H9 (cell line): ENCODE results near the gene AGK. TPM values are rescaled to one million over a fixed set of nuclear protein-coding genes. Genes with fewer than 3 reads are reported as not detected.

Experiments
- DNase-seq: peaks from one replicate; pipeline ENCODE4 v3.0.0-alpha.2; 2017
- H2AFZ ChIP-seq: one replicate; pipeline ENCODE4 v1.6.1; 2013; ENCODE audit warnings: mild to moderate bottlenecking, low read length, control low read depth, moderate library complexity
- H2AK5ac ChIP-seq: 2 replicates; pipeline ENCODE4 v1.6.1; 2013; ENCODE audit warnings: low read length, control low read depth, mixed read lengths; ENCODE audit not compliant: insufficient read length
- H2BK120ac ChIP-seq: one replicate; pipeline ENCODE4 v1.6.1; 2013; ENCODE audit warnings: low read depth, mild to moderate bottlenecking, low read length, control low read depth, inconsistent platforms; ENCODE audit not compliant: poor library complexity, severe bottlenecking
- H2BK12ac ChIP-seq: 2 replicates; pipeline ENCODE4 v1.6.1; 2013; ENCODE audit warnings: low read length, control low read depth, mixed read lengths, low read depth; ENCODE audit not compliant: insufficient read length
- H2BK15ac ChIP-seq: 2 replicates; pipeline ENCODE4 v1.6.1; 2013; ENCODE audit warnings: low read depth, low read length, control low read depth
- H2BK20ac ChIP-seq: one replicate; pipeline ENCODE4 v1.6.1; 2013; ENCODE audit warnings: low read depth, mild to moderate bottlenecking, low read length, control low read depth, inconsistent platforms; ENCODE audit not compliant: poor library complexity, severe bottlenecking
- H2BK5ac ChIP-seq: 2 replicates; pipeline ENCODE4 v1.6.1; 2013; ENCODE audit warnings: low read length, control low read depth, mixed read lengths; ENCODE audit not compliant: insufficient read length
- H3K14ac ChIP-seq: 2 replicates; pipeline ENCODE4 v1.6.1; 2013; ENCODE audit warnings: low read length, control low read depth; ENCODE audit not compliant: insufficient read depth
- H3K18ac ChIP-seq: 2 replicates; pipeline ENCODE4 v1.6.1; 2013; ENCODE audit warnings: low read depth, mild to moderate bottlenecking, mixed read lengths, low read length, control low read depth; ENCODE audit not compliant: insufficient read length
- H3K23ac ChIP-seq: 2 replicates; pipeline ENCODE4 v1.6.1; 2013; ENCODE audit warnings: low read length, control low read depth, mixed read lengths, low read depth; ENCODE audit not compliant: insufficient read length
- H3K23me2 ChIP-seq: 2 replicates; pipeline ENCODE4 v1.6.1; 2013; ENCODE audit warnings: low read depth, mild to moderate bottlenecking, mixed read lengths, low read length, control low read depth; ENCODE audit not compliant: insufficient read length, poor library complexity, severe bottlenecking
- H3K27ac ChIP-seq: 2 replicates; pipeline ENCODE4 v1.5.1; 2013; ENCODE audit warnings: low read length, control low read depth, mixed read lengths, low read depth; ENCODE audit not compliant: insufficient read length
- H3K27me3 ChIP-seq: 2 replicates; pipeline ENCODE4 v1.6.1; 2013; ENCODE audit warnings: low read length, control low read depth, inconsistent platforms; ENCODE audit not compliant: insufficient read depth
- H3K4ac ChIP-seq: 2 replicates; pipeline ENCODE4 v1.6.1; 2013; ENCODE audit warnings: low read depth, mild to moderate bottlenecking, control low read depth, inconsistent platforms, low read length, moderate library complexity
- H3K4me1 ChIP-seq: 2 replicates; pipeline ENCODE4 v1.6.1; 2013; ENCODE audit warnings: low read length, control low read depth, inconsistent platforms; ENCODE audit not compliant: insufficient read depth
- H3K4me2 ChIP-seq: 2 replicates; pipeline ENCODE4 v1.6.1; 2013; ENCODE audit warnings: low read length, control low read depth, mixed read lengths; ENCODE audit not compliant: insufficient read length, insufficient read depth
- H3K56ac ChIP-seq: 2 replicates; pipeline ENCODE4 v1.6.1; 2013; ENCODE audit warnings: low read depth, mild to moderate bottlenecking, mixed read lengths, low read length, control low read depth; ENCODE audit not compliant: insufficient read length
- H3K79me1 ChIP-seq: 2 replicates; pipeline ENCODE4 v1.6.1; 2013; ENCODE audit warnings: low read depth, mild to moderate bottlenecking, moderate library complexity, low read length, control low read depth, inconsistent platforms; ENCODE audit not compliant: insufficient read depth, poor library complexity, severe bottlenecking
- H3K79me2 ChIP-seq: 2 replicates; pipeline ENCODE4 v1.6.1; 2013; ENCODE audit warnings: low read length, control low read depth, inconsistent platforms; ENCODE audit not compliant: insufficient read depth
- H3K9ac ChIP-seq: 2 replicates; pipeline ENCODE4 v1.6.1; 2013; ENCODE audit warnings: low read length, control low read depth, mixed read lengths; ENCODE audit not compliant: insufficient read length; ENCODE audit errors: extremely low read depth
- H3K9me3 ChIP-seq: one replicate; pipeline ENCODE4 v1.6.1; 2013; ENCODE audit warnings: low read depth, low read length, inconsistent platforms; ENCODE audit not compliant: control insufficient read depth
- H3T11ph ChIP-seq: one replicate; pipeline ENCODE4 v1.6.1; 2013; ENCODE audit warnings: mild to moderate bottlenecking, low read length, control low read depth, inconsistent platforms
- H4K20me1 ChIP-seq: one replicate; pipeline ENCODE4 v1.6.1; 2013; ENCODE audit not compliant: control insufficient read depth, insufficient read length, insufficient read depth
- H4K5ac ChIP-seq: 2 replicates; pipeline ENCODE4 v1.6.1; 2013; ENCODE audit warnings: low read depth, mild to moderate bottlenecking, mixed read lengths, low read length, control low read depth; ENCODE audit not compliant: insufficient read length
- H4K8ac ChIP-seq: replicated peaks from 2 replicates; pipeline ENCODE4 v1.6.1; 2013; ENCODE audit warnings: low read length, control low read depth, mixed read lengths, low read depth; ENCODE audit not compliant: insufficient read length
- H4K91ac ChIP-seq: 2 replicates; pipeline ENCODE4 v1.6.1; 2013; ENCODE audit warnings: low read depth, mild to moderate bottlenecking, moderate library complexity, mixed read lengths, low read length, control low read depth; ENCODE audit not compliant: insufficient read length
- H3K27ac Mint-ChIP-seq, 3 experiments: 2 replicates in 2 of 3; 3 replicates in 1 of 3; pipeline ENCODE4 v1.8.0; 2020 to 2021; ENCODE audit warnings: mixed read lengths in 3 of 3, mild to moderate bottlenecking in 1 of 3, moderate library complexity in 1 of 3
- H3K27me3 Mint-ChIP-seq: 2 replicates; pipeline ENCODE4 v1.8.0; 2021; ENCODE audit warnings: low read depth, mild to moderate bottlenecking, moderate library complexity, mixed read lengths
- H3K36me3 Mint-ChIP-seq, 3 experiments: 2 replicates in 2 of 3; 3 replicates in 1 of 3; pipeline ENCODE4 v1.8.0; 2020 to 2021; ENCODE audit warnings: low read depth in 3 of 3, mixed read lengths in 3 of 3; ENCODE audit not compliant: insufficient read depth in 1 of 3
- H3K4me1 Mint-ChIP-seq, 2 experiments: 2 replicates each; pipeline ENCODE4 v1.8.0; 2020; ENCODE audit warnings: mixed read lengths in 2 of 2
- H3K4me3 Mint-ChIP-seq, 2 experiments: 2 replicates in 1 of 2; 3 replicates in 1 of 2; pipeline ENCODE4 v1.8.0; 2020 to 2021; ENCODE audit warnings: mild to moderate bottlenecking in 2 of 2, mixed read lengths in 2 of 2, moderate library complexity in 1 of 2
- H3K9me3 Mint-ChIP-seq, 2 experiments: 2 replicates in 1 of 2; 3 replicates in 1 of 2; pipeline ENCODE4 v1.8.0; 2020; ENCODE audit warnings: mild to moderate bottlenecking in 2 of 2, mixed read lengths in 2 of 2, moderate library complexity in 1 of 2
- WGBS: extraction: QIAGEN DNeasy Blood & Tissue Kit; methylation state at CpG from one replicate; pipeline ENCODE4 v1.1.7; 2013; ENCODE audit warnings: missing lambda C conversion rate, low lambda C conversion rate, mixed read lengths; ENCODE audit not compliant: insufficient read length; ENCODE audit errors: extremely low coverage; 5-methylcytosine and 5-hydroxymethylcytosine counted together
- total RNA-seq: library from RNA; stranded (reverse); gene quantifications from 2 replicates; pipeline ENCODE4 v1.2.1, GENCODE V29; 2021
- TF ChIP-seq, protein P1 (sequence below): fragments of 200-600 bp; sonication (generic); conservative IDR thresholded peaks from 3 replicates; pipeline ENCODE4 v1.8.0; 2021; ENCODE audit warnings: antibody characterized with exemption, mild to moderate bottlenecking

The AGK gene
- total RNA-seq, 1 experiment from 2014 or later = 35.1 TPM

DNA sequence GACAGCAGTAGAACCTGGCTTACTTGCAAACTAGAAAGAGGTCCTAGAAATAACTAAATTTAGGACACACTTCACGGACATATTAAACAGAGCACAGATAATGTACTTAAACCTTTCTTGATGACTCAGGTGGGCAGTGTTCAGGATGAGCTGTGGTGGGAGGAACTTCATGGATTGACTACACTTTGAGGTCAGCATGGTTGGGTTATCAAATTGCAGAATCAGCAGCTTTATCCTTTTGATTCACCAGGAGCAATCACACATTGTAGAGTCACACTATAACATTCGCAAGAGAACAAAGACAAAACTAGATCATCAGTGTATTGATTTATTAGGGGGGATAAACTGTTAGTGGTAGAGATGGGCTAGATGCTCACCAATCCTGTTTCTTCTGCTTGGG, 38.6 kb upstream of the AGK start:
- peaks cover 15 to 19% of the 10 kb centered on the region in 2 experiments for H3K9me3 Mint-ChIP-seq
- H3K4me1 ChIP-seq = peaks cover 4% of the 10 kb centered on the region; the same call in 1 of the 2 replicates
- no peak for DNase-seq
- H3K27ac Mint-ChIP-seq = no peak overlapping the region
- H3K56ac ChIP-seq = no peak overlapping the region
- peaks cover 18% of the 10 kb centered on the region for H3K27me3 Mint-ChIP-seq
- no CpG with 5 or more reads among the region's 2 CpGs for WGBS
- peaks cover 6% of the 10 kb centered on the region for H3K9me3 ChIP-seq
- H3K27ac ChIP-seq = no peak overlapping the region
- no peak overlapping the region for H3K9ac ChIP-seq
- no peak overlapping the region for H2AFZ ChIP-seq
- H2AK5ac ChIP-seq = no peak overlapping the region
- no peak overlapping the region for H3K4ac ChIP-seq
- no peak overlapping the region for H2BK120ac ChIP-seq
- no peak overlapping the region for H3K23ac ChIP-seq
- no peak overlapping the region for H4K5ac ChIP-seq
- no peaks in the 10 kb centered on the region; the same call in 1 of the 2 replicates for H3K27me3 ChIP-seq
- no peaks in the 10 kb centered on the region for H4K20me1 ChIP-seq
- no peak overlapping the region for H2BK20ac ChIP-seq
- H2BK5ac ChIP-seq = no peak overlapping the region
- H4K8ac ChIP-seq = no peak overlapping the region
- no peak overlapping the region for H2BK12ac ChIP-seq
- H2BK15ac ChIP-seq = no peak overlapping the region
- H3K36me3 Mint-ChIP-seq = peaks cover 28 to 36% (median 34%) of the 10 kb centered on the region in 3 experiments
- no peak overlapping the region for H3T11ph ChIP-seq
- no peak overlapping the region for H3K18ac ChIP-seq
- no peak overlapping the region for H3K14ac ChIP-seq
- TF ChIP-seq, protein P1, sequence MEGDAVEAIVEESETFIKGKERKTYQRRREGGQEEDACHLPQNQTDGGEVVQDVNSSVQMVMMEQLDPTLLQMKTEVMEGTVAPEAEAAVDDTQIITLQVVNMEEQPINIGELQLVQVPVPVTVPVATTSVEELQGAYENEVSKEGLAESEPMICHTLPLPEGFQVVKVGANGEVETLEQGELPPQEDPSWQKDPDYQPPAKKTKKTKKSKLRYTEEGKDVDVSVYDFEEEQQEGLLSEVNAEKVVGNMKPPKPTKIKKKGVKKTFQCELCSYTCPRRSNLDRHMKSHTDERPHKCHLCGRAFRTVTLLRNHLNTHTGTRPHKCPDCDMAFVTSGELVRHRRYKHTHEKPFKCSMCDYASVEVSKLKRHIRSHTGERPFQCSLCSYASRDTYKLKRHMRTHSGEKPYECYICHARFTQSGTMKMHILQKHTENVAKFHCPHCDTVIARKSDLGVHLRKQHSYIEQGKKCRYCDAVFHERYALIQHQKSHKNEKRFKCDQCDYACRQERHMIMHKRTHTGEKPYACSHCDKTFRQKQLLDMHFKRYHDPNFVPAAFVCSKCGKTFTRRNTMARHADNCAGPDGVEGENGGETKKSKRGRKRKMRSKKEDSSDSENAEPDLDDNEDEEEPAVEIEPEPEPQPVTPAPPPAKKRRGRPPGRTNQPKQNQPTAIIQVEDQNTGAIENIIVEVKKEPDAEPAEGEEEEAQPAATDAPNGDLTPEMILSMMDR = no peak
- H3K4me2 ChIP-seq = no peak overlapping the region
- H3K79me1 ChIP-seq = no peaks in the 10 kb centered on the region
- H3K4me1 Mint-ChIP-seq = peaks cover 16 to 19% of the 10 kb centered on the region in 2 experiments
- H3K79me2 ChIP-seq = no peaks in the 10 kb centered on the region
- peak overlapping the region; percentile 76 to 80; a peak in 3 of 5 replicates for H3K4me3 Mint-ChIP-seq
- peaks cover 11% of the 10 kb centered on the region for H3K23me2 ChIP-seq
- no peak overlapping the region for H4K91ac ChIP-seq
